Peyer's patch (tissue), 4 donors: ENCODE data around the gene ZNF226. TPM values are rescaled to one million over a fixed set of nuclear protein-coding genes. Genes with fewer than 3 reads are reported as not detected.

ENCODE experiments used
- DNase-seq, 3 donors: peaks; one replicate each; pipeline ENCODE4 v3.0.0-alpha.2; 2017 to 2019
- H3K27ac ChIP-seq, 4 donors: fragments of 200-600 bp; sonication (generic); one replicate each; pipeline ENCODE4 v1.5.1; 2016 to 2019
- H3K27me3 ChIP-seq, 2 donors: fragments of 200-600 bp; sonication (generic); one replicate each; pipeline ENCODE4 v1.5.1; 2019
- H3K36me3 ChIP-seq, 3 donors: fragments of 200-600 bp; sonication (generic); one replicate each; pipeline ENCODE4 v1.5.1; 2016 to 2019
- H3K4me1 ChIP-seq, 4 donors: fragments of 200-600 bp; sonication (generic); one replicate each; pipeline ENCODE4 v1.5.1; 2016 to 2019
- H3K4me3 ChIP-seq, 4 donors: fragments of 200-600 bp; sonication (generic); 1 replicate in 3 of 4; 2 replicates in 1 of 4; pipeline ENCODE4 v1.5.1; 2016 to 2019; ENCODE audit warnings: mild to moderate bottlenecking in 1 of 4
- H3K9me3 ChIP-seq, 4 donors: fragments of 200-600 bp; sonication (generic); one replicate each; pipeline ENCODE4 v1.5.1; 2016 to 2019; ENCODE audit warnings: mild to moderate bottlenecking in 1 of 4
- POLR2A ChIP-seq, 2 donors: fragments of 450-650 bp; IDR thresholded peaks; one replicate each; pipeline ENCODE4 v1.5.1; 2017; ENCODE audit warnings: antibody characterized with exemption in 2 of 2, mild to moderate bottlenecking in 2 of 2, moderate library complexity in 2 of 2
- total RNA-seq, 4 donors: library from RNA; depleted of rRNA; stranded (reverse); fragments of >200 nt; gene quantifications; one replicate each; pipeline ENCODE4 v1.1.0, GENCODE V29; 2016
- TF ChIP-seq, protein P1 (sequence below), 6 experiments: fragments of 450-650 bp in 4 of 6; fragments of 200-600 bp in 2 of 6; sonication (generic) in 1 of 6; IDR thresholded peaks; one replicate each; pipeline ENCODE4 v1.5.1; 2017 to 2019; ENCODE audit warnings: antibody characterized with exemption in 6 of 6, mild to moderate bottlenecking in 3 of 6, moderate library complexity in 1 of 6

The ZNF226 gene
- total RNA-seq, 4 donors from 2014 or later, result 21.3 to 25.6 (median 23.2) TPM

DNA sequence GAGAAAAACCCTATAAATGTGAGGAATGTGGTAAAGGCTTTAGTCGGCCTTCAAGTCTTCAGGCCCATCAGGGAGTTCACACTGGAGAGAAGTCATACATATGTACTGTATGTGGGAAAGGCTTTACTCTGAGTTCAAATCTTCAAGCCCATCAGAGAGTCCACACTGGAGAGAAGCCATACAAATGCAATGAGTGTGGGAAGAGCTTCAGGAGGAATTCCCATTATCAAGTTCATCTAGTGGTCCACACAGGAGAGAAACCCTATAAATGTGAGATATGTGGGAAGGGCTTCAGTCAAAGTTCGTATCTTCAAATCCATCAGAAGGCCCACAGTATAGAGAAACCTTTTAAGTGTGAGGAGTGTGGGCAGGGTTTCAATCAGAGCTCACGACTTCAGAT lies 11.7 kb downstream of the ZNF226 start:
- Histone ChIP-seq H3K36me3 (peaks cover 4 to 56% (median 23%) of the 10 kb centered on the region in 3 donors), H3K27me3 (no peaks in the 10 kb centered on the region), H3K4me3 (no peak overlapping the region), H3K9me3 (peaks cover 0 to 91% (median 29%) of the 10 kb centered on the region in 4 donors), H3K4me1 (no peaks in the 10 kb centered on the region), H3K27ac (no peak overlapping the region)
- DNase-seq, result no peak
- no peak for TF ChIP-seq POLR2A (IDR thresholded peaks at IDR 0.05)
- TF ChIP-seq, protein P1, sequence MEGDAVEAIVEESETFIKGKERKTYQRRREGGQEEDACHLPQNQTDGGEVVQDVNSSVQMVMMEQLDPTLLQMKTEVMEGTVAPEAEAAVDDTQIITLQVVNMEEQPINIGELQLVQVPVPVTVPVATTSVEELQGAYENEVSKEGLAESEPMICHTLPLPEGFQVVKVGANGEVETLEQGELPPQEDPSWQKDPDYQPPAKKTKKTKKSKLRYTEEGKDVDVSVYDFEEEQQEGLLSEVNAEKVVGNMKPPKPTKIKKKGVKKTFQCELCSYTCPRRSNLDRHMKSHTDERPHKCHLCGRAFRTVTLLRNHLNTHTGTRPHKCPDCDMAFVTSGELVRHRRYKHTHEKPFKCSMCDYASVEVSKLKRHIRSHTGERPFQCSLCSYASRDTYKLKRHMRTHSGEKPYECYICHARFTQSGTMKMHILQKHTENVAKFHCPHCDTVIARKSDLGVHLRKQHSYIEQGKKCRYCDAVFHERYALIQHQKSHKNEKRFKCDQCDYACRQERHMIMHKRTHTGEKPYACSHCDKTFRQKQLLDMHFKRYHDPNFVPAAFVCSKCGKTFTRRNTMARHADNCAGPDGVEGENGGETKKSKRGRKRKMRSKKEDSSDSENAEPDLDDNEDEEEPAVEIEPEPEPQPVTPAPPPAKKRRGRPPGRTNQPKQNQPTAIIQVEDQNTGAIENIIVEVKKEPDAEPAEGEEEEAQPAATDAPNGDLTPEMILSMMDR (IDR thresholded peaks at IDR 0.05), result no peak

- Histone ChIP-seq H3K36me3 (peaks cover 0 to 12% (median 6%) of the 10 kb centered on the region in 3 donors), H3K27ac (no peak overlapping the region), H3K9me3 (peaks cover 0 to 59% (median 22%) of the 10 kb centered on the region in 4 donors), H3K27me3 (no peaks in the 10 kb centered on the region), H3K4me1 (no peaks in the 10 kb centered on the region), H3K4me3 (no peak overlapping the region)
- no peak for DNase-seq
- TF ChIP-seq, protein P1 (IDR thresholded peaks at IDR 0.05), result no peak
- no peak for TF ChIP-seq POLR2A (IDR thresholded peaks at IDR 0.05)
These were observed 16.1 kb downstream of the ZNF226 start for GRCh38 chr19:44180968-44181367.

DNA sequence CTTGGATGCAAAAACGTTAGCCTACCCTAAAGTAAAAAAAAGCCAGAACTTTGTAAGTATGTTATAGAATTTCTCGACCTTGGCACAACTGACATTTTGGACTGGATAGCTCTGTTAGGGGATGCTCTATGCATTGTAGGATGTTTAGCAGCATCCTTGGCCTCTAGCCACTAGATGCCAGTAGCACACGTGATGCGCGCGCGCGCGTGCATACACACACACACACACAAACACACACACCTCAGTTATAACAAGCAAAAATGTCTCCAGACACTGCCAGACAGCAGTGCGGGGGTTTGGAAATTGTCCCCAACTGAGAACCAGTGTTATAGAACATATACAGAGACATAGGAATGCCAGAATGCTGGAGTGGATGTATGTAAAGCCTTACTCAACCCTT lies 17.2 kb downstream of the ZNF226 start:
- Histone ChIP-seq H3K4me1 (no peaks in the 10 kb centered on the region), H3K4me3 (no peak overlapping the region), H3K9me3 (peaks cover 0 to 48% (median 11%) of the 10 kb centered on the region in 4 donors), H3K27ac (no peak overlapping the region), H3K36me3 (peaks cover 0 to under 1% (median 0%) of the 10 kb centered on the region in 3 donors), H3K27me3 (no peaks in the 10 kb centered on the region)
- DNase-seq, result no peak
- no peak for TF ChIP-seq POLR2A (IDR thresholded peaks at IDR 0.05)
- TF ChIP-seq, protein P1 (IDR thresholded peaks at IDR 0.05), result no peak

DNA sequence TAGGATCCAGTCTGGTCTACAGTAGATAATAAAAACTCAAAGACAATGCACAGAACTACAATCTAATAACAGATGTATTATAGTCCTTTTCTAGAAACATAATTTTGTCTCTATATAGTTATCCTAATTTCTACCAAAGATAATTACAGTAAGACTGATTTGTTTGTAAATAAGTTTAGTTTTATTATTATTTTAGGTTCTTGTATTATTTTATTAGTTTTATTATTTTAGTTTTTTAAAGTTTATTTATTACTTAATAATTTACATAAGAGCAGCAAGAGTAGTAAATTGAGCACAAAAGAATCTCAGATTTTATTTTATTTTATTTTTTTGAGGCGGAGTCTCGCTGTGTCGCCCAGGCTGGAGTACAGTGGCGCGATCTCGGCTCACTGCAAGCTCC lies 25.1 kb downstream of the ZNF226 start:
- no peak for TF ChIP-seq POLR2A (IDR thresholded peaks at IDR 0.05)
- TF ChIP-seq, protein P1 (IDR thresholded peaks at IDR 0.05), result no peak
- DNase-seq, result no peak
- Histone ChIP-seq H3K27me3 (no peaks in the 10 kb centered on the region), H3K9me3 (peaks cover 0 to 14% (median 0%) of the 10 kb centered on the region in 4 donors), H3K4me1 (no peaks in the 10 kb centered on the region), H3K4me3 (no peak overlapping the region), H3K27ac (no peak overlapping the region), H3K36me3 (no peaks in the 10 kb centered on the region)

DNA sequence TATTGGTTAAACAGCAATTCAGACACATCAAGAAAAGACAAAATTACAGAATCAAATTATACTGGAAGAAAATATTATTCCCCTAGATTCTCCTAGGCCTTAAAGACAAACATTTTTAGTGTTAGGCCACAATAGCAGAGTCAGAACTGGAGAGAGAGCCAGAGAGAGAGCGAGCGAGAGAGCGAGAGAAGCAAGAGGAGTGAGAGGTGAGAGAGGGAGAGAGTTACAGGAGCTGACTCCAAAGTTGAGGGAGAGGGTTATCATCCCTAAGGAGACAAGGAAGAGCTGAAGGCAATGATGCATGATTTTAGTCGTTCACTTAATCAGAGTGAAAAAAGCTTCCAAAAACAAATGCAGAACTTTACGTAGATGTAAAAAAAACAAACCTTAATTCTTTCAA lies 27.2 kb downstream of the ZNF226 start:
- Histone ChIP-seq H3K9me3 (peaks cover 0 to 14% (median 0%) of the 10 kb centered on the region in 4 donors), H3K36me3 (no peaks in the 10 kb centered on the region), H3K4me1 (no peaks in the 10 kb centered on the region), H3K27me3 (no peaks in the 10 kb centered on the region), H3K27ac (no peak overlapping the region), H3K4me3 (no peak overlapping the region)
- no peak for DNase-seq
- TF ChIP-seq POLR2A (IDR thresholded peaks at IDR 0.05), result no peak
- TF ChIP-seq, protein P1 (IDR thresholded peaks at IDR 0.05), result no peak

- Histone ChIP-seq H3K27me3 (no peaks in the 10 kb centered on the region), H3K36me3 (no peaks in the 10 kb centered on the region), H3K27ac (no peak overlapping the region), H3K4me3 (no peak overlapping the region), H3K9me3 (peaks cover 0 to 11% (median 0%) of the 10 kb centered on the region in 4 donors), H3K4me1 (no peaks in the 10 kb centered on the region)
- DNase-seq, result no peak
- TF ChIP-seq, protein P1 (IDR thresholded peaks at IDR 0.05), result no peak
- no peak for TF ChIP-seq POLR2A (IDR thresholded peaks at IDR 0.05)
These were observed 31.9 kb downstream of the ZNF226 start for GRCh38 chr19:44196772-44197171.
